Right lobe of liver (tissue), 6 donors: ENCODE data around the gene DCST2. TPM values are rescaled to one million over a fixed set of nuclear protein-coding genes. Genes with fewer than 3 reads are reported as not detected.

Source experiments
- ATAC-seq, 4 donors: fragments of 200-7000 bp; cut with Tn5 transposase; one replicate each; pipeline ENCODE4 v1.9.1; 2020; ENCODE audit warnings: mild to moderate bottlenecking in 4 of 4, moderate library complexity in 4 of 4
- DNase-seq, 3 donors: peaks; one replicate each; pipeline ENCODE4 v3.0.0-alpha.2; 2020
- H3K27ac ChIP-seq, 3 donors: fragments of 200-600 bp; one replicate each; pipeline ENCODE4 v1.8.0; 2022
- H3K27me3 ChIP-seq, 2 donors: fragments of 200-600 bp; one replicate each; pipeline ENCODE4 v1.8.0; 2022
- H3K36me3 ChIP-seq, 4 donors: fragments of 200-600 bp; sonication (generic) in 1 of 4; one replicate each; pipeline versions ENCODE4 v1.5.1 to v1.8.0; 2017 to 2022; ENCODE audit warnings: control low read depth in 1 of 4
- H3K4me1 ChIP-seq, 4 donors: fragments of 200-600 bp; sonication (generic) in 1 of 4; one replicate each; pipeline versions ENCODE4 v1.5.1 to v1.8.0; 2017 to 2022; ENCODE audit warnings: control low read depth in 1 of 4
- H3K4me3 ChIP-seq, 3 donors: fragments of 200-600 bp; one replicate each; pipeline ENCODE4 v1.8.0; 2022
- H3K9me3 ChIP-seq, 4 donors: fragments of 200-600 bp; sonication (generic) in 1 of 4; one replicate each; pipeline versions ENCODE4 v1.5.1 to v1.8.0; 2017 to 2022; ENCODE audit warnings: control low read depth in 1 of 4
- POLR2A ChIP-seq: fragments of 450-650 bp; IDR thresholded peaks from one replicate; pipeline ENCODE4 v1.6.1; 2017; ENCODE audit warnings: antibody characterized with exemption, mild to moderate bottlenecking
- WGBS: methylation state at CpG from one replicate; pipeline ENCODE4 v1.1.6; 2018; ENCODE audit warnings: low coverage, low lambda C conversion rate; ENCODE audit not compliant: insufficient coverage; ENCODE audit errors: missing lambda C conversion rate; 5-methylcytosine and 5-hydroxymethylcytosine counted together
- intact Hi-C, 2 donors: fragments of 100-400 bp; cut with DNase I; formaldehyde crosslinking; loops; one replicate each; pipeline versions ENCODE4 v1.11.2 to v1.14.1; 2022
- total RNA-seq, 6 experiments: library from RNA; depleted of rRNA in 2 of 6; stranded (reverse); fragments of >200 nt in 2 of 6; fragmentation: NEBNext Ultra II Directional in 3 of 6; extraction: Animal tissue kit (Norgen Biotek cat#: 25700) in 3 of 6; gene quantifications; one replicate each; pipeline versions ENCODE4 v1.1.0 to v1.2.4, GENCODE V29; 2016 to 2023
- TF ChIP-seq, protein P1 (sequence below), 4 donors: fragments of 200-600 bp in 3 of 4; fragments of 450-650 bp in 1 of 4; IDR thresholded peaks; one replicate each; pipeline versions ENCODE4 v1.5.1 to v1.8.0; 2016 to 2022; ENCODE audit warnings: antibody characterized with exemption in 4 of 4, mild to moderate bottlenecking in 2 of 4
- donor health status: DM: no; HTN: yes; CAD: no.
- donor health status: DM: no; HTN: no; CAD: no.
- donor health status: DM: no; HTN: no; CAD: no.
- donor health status: DM: no; HTN: yes; CAD: no.
- donor health status: DM: no; HTN: yes; CAD: no.

DCST2 gene
- total RNA-seq, 6 experiments from 2014 or later = 0.72 to 1.4 (median 0.81) TPM; not detected in 1

DNA sequence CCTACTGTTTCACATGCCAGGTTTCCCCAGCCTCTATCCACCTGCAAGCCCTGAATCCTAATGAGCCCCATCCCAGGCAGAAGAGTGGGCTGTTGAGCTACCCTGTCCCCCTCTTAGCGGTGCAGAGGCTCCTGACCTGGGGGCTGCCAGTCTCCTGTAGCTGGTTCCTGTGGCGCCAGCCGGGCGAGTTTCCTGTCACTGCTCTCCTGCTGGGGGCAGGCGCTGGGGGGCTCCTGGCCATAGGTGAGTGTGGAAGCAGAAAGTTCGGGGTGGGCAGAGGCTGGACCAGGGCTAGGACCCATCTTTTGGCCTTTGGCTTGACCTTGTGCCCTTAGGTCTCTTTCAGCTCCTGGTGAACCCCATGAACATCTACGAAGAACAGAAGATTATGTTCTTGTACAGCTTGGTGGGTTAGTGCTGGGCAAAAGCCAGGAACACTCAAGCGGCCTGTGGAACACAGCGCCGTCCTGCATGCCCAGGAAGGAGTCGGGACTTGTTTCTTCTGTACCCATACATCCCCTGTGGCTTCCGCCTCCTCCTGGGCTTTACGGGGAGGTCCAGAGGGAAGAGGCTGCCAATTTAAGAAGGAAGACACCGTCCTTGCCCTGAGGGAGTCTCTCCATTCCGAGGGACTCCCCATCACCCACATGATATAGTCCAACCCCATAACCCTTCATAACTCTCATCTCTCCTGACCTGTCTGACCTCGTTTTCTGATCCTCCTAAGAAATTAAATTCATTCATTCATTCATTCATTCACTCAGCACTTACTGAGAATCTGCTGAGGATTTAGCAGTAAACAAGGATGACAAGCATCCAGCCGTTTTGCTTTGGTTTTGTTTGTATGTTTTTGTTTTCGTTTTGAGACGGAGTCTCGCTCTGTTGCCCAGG, 982 bp upstream of the DCST2 start:
- H3K27me3 ChIP-seq = no peaks in the 10 kb centered on the region
- no peaks in the 10 kb centered on the region for H3K36me3 ChIP-seq
- no peak overlapping the region for H3K4me3 ChIP-seq
- WGBS = 80% methylated on average over 9 of the region's 20 CpGs
- H3K27ac ChIP-seq = no peak overlapping the region
- ATAC-seq (no peak), DNase-seq (no peak)
- peaks cover 0 to 13% (median 4%) of the 10 kb centered on the region in 4 donors for H3K4me1 ChIP-seq
- no peaks in the 10 kb centered on the region for H3K9me3 ChIP-seq
- intact Hi-C loops = no loop called here
- TF ChIP-seq, protein P1, sequence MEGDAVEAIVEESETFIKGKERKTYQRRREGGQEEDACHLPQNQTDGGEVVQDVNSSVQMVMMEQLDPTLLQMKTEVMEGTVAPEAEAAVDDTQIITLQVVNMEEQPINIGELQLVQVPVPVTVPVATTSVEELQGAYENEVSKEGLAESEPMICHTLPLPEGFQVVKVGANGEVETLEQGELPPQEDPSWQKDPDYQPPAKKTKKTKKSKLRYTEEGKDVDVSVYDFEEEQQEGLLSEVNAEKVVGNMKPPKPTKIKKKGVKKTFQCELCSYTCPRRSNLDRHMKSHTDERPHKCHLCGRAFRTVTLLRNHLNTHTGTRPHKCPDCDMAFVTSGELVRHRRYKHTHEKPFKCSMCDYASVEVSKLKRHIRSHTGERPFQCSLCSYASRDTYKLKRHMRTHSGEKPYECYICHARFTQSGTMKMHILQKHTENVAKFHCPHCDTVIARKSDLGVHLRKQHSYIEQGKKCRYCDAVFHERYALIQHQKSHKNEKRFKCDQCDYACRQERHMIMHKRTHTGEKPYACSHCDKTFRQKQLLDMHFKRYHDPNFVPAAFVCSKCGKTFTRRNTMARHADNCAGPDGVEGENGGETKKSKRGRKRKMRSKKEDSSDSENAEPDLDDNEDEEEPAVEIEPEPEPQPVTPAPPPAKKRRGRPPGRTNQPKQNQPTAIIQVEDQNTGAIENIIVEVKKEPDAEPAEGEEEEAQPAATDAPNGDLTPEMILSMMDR (IDR thresholded peaks at IDR 0.05) = no peak
- TF ChIP-seq POLR2A = no peak

DNA sequence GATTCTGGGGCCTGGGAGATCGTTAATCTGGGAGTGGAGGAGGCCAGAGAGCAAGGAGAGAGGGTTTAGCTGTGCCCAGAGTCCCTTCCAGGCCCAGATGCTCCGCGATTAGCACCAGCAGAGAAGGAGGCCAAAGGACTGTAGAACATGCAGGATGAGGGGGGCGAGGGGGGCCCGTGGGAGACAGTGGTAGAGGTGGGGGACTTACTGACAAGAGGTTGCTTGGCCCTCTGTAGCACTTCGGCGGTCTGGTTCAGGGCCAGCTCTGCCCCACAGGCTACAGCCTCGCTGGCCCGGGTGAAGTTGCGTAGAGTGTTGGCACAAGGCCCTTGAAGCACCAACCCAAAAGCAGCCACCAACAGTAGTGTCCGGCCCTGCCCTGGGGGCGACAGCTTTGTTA, 695 bp downstream of the DCST2 start:
- no peaks in the 10 kb centered on the region for H3K27me3 ChIP-seq
- 86% methylated on average over 3 of the region's 12 CpGs for WGBS
- no peak for TF ChIP-seq POLR2A
- TF ChIP-seq, protein P1 (IDR thresholded peaks at IDR 0.05) = no peak

DNA sequence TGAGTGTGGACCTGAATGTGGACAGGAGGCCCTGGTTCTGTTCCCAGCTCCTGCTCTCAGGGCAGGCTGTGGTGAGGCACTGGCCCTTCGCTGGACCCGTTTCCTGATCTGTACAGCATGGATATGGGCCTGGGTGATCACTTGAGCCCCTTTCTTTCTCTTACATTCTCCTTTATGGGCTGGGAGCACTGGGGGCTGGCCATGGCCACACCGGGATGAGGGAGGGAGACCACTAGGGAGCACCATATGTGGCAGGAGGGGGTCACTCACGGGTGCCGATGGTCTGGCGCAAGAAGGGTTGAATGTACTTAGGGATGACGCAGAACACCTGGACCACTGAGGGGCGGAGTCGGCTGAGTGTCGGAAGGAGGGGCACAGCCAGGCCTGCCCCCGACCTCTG, 2.7 kb downstream of the DCST2 start:
- no peaks in the 10 kb centered on the region for H3K4me1 ChIP-seq
- intact Hi-C loops = no loop called here
- 84% methylated on average over 7 of the region's 11 CpGs for WGBS

More for the DNA sequence above, 695 bp downstream of the DCST2 start:
- H3K36me3 ChIP-seq = no peaks in the 10 kb centered on the region
- ATAC-seq = no peak
- DNase-seq = no peak
- no peaks in the 10 kb centered on the region for H3K9me3 ChIP-seq
- no peak overlapping the region for H3K27ac ChIP-seq
- no peaks in the 10 kb centered on the region for H3K4me1 ChIP-seq
- intact Hi-C loops = no loop called here
- H3K4me3 ChIP-seq = no peak overlapping the region

DNA sequence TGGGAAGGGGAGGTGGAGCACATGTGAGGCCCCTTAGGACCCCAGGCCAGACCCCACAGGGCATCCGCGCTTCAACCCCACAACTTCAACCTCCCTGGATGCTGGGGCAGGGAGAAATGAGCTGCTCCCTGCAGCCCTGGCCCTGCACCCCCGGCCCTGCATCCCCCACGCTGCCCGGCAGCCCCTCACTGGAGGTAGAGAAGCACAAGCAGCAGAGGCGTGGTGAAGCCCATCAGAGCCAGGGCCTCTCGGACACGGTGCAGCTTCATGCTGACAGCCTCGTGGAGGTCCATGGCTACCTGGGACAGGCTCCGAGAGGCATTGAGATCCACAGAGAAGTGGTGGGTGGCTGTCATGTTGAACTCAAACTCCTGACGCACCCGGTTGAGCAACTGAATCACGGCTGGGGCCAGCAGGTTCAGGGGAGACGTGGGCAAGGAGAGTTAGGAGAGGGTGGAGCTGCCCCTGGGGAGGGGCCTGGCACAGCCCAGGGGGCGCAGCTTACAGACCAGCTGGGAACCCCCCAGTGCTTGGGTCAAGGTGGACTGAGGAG, 3.3 kb downstream of the DCST2 start:
- DNase-seq (no peak), ATAC-seq (no peak)
- no peak for TF ChIP-seq POLR2A
- TF ChIP-seq, protein P1 (IDR thresholded peaks at IDR 0.05) = no peak
- intact Hi-C loops = no loop called here
- no peak overlapping the region for H3K4me3 ChIP-seq
- no peak overlapping the region for H3K27ac ChIP-seq
- peaks cover 0 to 4% (median 0%) of the 10 kb centered on the region in 4 donors for H3K4me1 ChIP-seq
- no CpG with 5 or more reads among the region's 15 CpGs for WGBS
- H3K9me3 ChIP-seq = no peaks in the 10 kb centered on the region
- H3K27me3 ChIP-seq = no peaks in the 10 kb centered on the region
- H3K36me3 ChIP-seq = no peaks in the 10 kb centered on the region

More for the DNA sequence above, 2.7 kb downstream of the DCST2 start:
- H3K36me3 ChIP-seq = no peaks in the 10 kb centered on the region
- ATAC-seq (no peak), DNase-seq (no peak)
- H3K27ac ChIP-seq = no peak overlapping the region
- H3K9me3 ChIP-seq = no peaks in the 10 kb centered on the region
- H3K4me3 ChIP-seq = no peak overlapping the region
- TF ChIP-seq, protein P1 (IDR thresholded peaks at IDR 0.05) = no peak
- TF ChIP-seq POLR2A = no peak
- H3K27me3 ChIP-seq = no peaks in the 10 kb centered on the region
